GM12878 (cell line): ENCODE results near the gene AKR1A1. TPM values are rescaled to one million over a fixed set of nuclear protein-coding genes. Genes with fewer than 3 reads are reported as not detected.
"Not testable (repeated sequence)": the region's sequence is repeated elsewhere in the genome, so short reads cannot be mapped to it uniquely, and the experiment has no call there.

Source experiments
- ATAC-seq: fragments of 200-7000 bp; cut with Tn5 transposase; 3 replicates; pipeline ENCODE4 v1.9.1; 2020; ENCODE audit warnings: mild to moderate bottlenecking, moderate library complexity
- BruUV-seq: library from RNA; stranded (reverse); fragments of 400-500 nt; replicated peaks from 2 replicates; lab custom pipeline; 2021; lab: Mats Ljungman, UMichigan
- CTCF ChIA-PET: fragments of 300-600 bp; sonication (Branson Sonifier 250); formaldehyde crosslinking; extraction: SDS; loops from one replicate; lab custom pipeline; 2021; ENCODE audit warnings: inconsistent platforms; lab: Yijun Ruan, JAX
- POLR2A ChIA-PET: fragments of 350-600 bp; formaldehyde crosslinking; extraction: SDS; loops from one replicate; lab custom pipeline; 2021; ENCODE audit warnings: inconsistent platforms; lab: Charles Lee
- RAD21 ChIA-PET: fragments of 300-600 bp; sonication (Branson Sonifier 250); formaldehyde crosslinking; loops from one replicate; lab custom pipeline; 2023; ENCODE audit warnings: antibody characterized with exemption; ENCODE audit not compliant: unreplicated experiment; lab: Charles Lee
- SMC1A ChIA-PET: fragments of 300-600 bp; sonication (Branson Sonifier 250); formaldehyde crosslinking; loops from one replicate; lab custom pipeline; 2023; ENCODE audit not compliant: unreplicated experiment, uncharacterized antibody; lab: Charles Lee
- DNase-seq: peaks from one replicate; pipeline ENCODE4 v3.0.0-alpha.2; 2011; ENCODE audit warnings: low read depth, low spot score
- FAIRE-seq: peaks from 3 replicates; lab custom pipeline; 2011; peaks lifted over from hg19 to GRCh38; lab: Jason Lieb, UNC
- H2AFZ ChIP-seq: 2 replicates; pipeline ENCODE4 v1.6.0; 2011; ENCODE audit warnings: low read depth, low read length, control low read depth; ENCODE audit not compliant: control insufficient read depth
- H3K27ac ChIP-seq: 2 replicates; pipeline ENCODE4 v1.5.1; 2011; ENCODE audit warnings: control low read depth; ENCODE audit not compliant: control insufficient read depth, insufficient read depth
- H3K27me3 ChIP-seq, 2 experiments: replicated peaks in 1 of 2; 2 replicates each; pipeline versions ENCODE4 v1.6.0 to v1.6.1; 2011; ENCODE audit warnings: low read length in 1 of 2; ENCODE audit not compliant: control insufficient read depth in 2 of 2, insufficient read depth in 2 of 2
- H3K36me3 ChIP-seq, 2 experiments: 2 replicates each; pipeline ENCODE4 v1.5.1; 2011; ENCODE audit warnings: low read length in 1 of 2; ENCODE audit not compliant: control insufficient read depth in 2 of 2, insufficient read depth in 2 of 2
- H3K4me1 ChIP-seq: 2 replicates; pipeline ENCODE4 v1.6.1; 2011; ENCODE audit warnings: mild to moderate bottlenecking, low read length, moderate library complexity, mixed read lengths; ENCODE audit not compliant: control insufficient read depth, insufficient read depth
- H3K4me2 ChIP-seq: 2 replicates; pipeline ENCODE4 v1.6.0; 2011; ENCODE audit warnings: control low read depth; ENCODE audit not compliant: control insufficient read depth, insufficient read depth
- H3K4me3 ChIP-seq: fragments of 200-600 bp; sonication (generic); 2 replicates; pipeline ENCODE4 v1.5.1; 2016
- H3K79me2 ChIP-seq: 2 replicates; pipeline ENCODE4 v1.6.0; 2011; ENCODE audit warnings: low read length; ENCODE audit not compliant: control insufficient read depth, insufficient read depth
- H3K9ac ChIP-seq: 2 replicates; pipeline ENCODE4 v1.8.0; 2011; ENCODE audit warnings: low read length, control low read depth, mixed read lengths; ENCODE audit not compliant: control insufficient read depth, insufficient read depth
- H3K9me3 ChIP-seq: replicated peaks from 3 replicates; pipeline ENCODE4 v1.5.1; 2011; ENCODE audit warnings: mild to moderate bottlenecking, low read length; ENCODE audit not compliant: control insufficient read depth, insufficient read depth
- H4K20me1 ChIP-seq: 2 replicates; pipeline ENCODE4 v1.6.0; 2011; ENCODE audit not compliant: control insufficient read depth, insufficient read depth
- ESRRA ChIP-seq: IDR thresholded peaks from 2 replicates; pipeline ENCODE4 v1.6.1; 2012; ENCODE audit warnings: mild to moderate bottlenecking, low read length, improper control_type of control experiment
- ETV6 ChIP-seq, 2 experiments: fragments of 450-650 bp in 1 of 2; IDR thresholded peaks in 1 of 2; conservative IDR thresholded peaks in 1 of 2; 2 replicates each; pipeline ENCODE4 v1.6.1; 2014; ENCODE audit warnings: antibody characterized with exemption in 1 of 2, borderline replicate concordance in 1 of 2, low read depth in 1 of 2, mild to moderate bottlenecking in 1 of 2, moderate library complexity in 1 of 2
- MAX ChIP-seq: IDR thresholded peaks from 2 replicates; pipeline ENCODE4 v1.6.1; 2012; ENCODE audit warnings: low read depth, low read length, improper control_type of control experiment
- RAD51 ChIP-seq: fragments of 450-650 bp; IDR thresholded peaks from 2 replicates; pipeline ENCODE4 v1.6.1; 2016; ENCODE audit warnings: moderate library complexity, mild to moderate bottlenecking, inconsistent platforms
- SMAD5 ChIP-seq: IDR thresholded peaks from 2 replicates; pipeline ENCODE4 v1.6.1; 2016; ENCODE audit warnings: antibody characterized with exemption, low read depth
- SMC3 ChIP-seq: IDR thresholded peaks from 2 replicates; pipeline ENCODE4 v1.6.1; 2011; ENCODE audit warnings: low read length, improper control_type of control experiment, borderline replicate concordance
- TCF7 ChIP-seq: IDR thresholded peaks from 2 replicates; pipeline ENCODE4 v1.6.1; 2014; ENCODE audit warnings: antibody characterized with exemption, borderline replicate concordance
- ZBED1 ChIP-seq: IDR thresholded peaks from 2 replicates; pipeline ENCODE4 v1.6.1; 2016; ENCODE audit warnings: borderline replicate concordance
- WGBS: methylation state at CpG from one replicate; pipeline ENCODE4 v1.1.6; 2016; ENCODE audit warnings: low lambda C conversion rate; ENCODE audit not compliant: insufficient replicate concordance, insufficient coverage; ENCODE audit errors: missing lambda C conversion rate; 5-methylcytosine and 5-hydroxymethylcytosine counted together
- in situ Hi-C: fragments of 300-500 bp; cut with MboI; formaldehyde crosslinking; loops from 9 replicates; pipeline ENCODE4 v1.14.3; 2018; ENCODE audit warnings: mixed read lengths
- intact Hi-C: fragments of 100-400 bp; cut with micrococcal nuclease; formaldehyde crosslinking; loops from one replicate; pipeline ENCODE4 v1.14.2; 2022; ENCODE audit not compliant: unreplicated experiment
- polyA plus RNA-seq, 11 experiments: library from polyadenylated mRNA; depleted of rRNA in 4 of 11; unstranded in 6 of 11; stranded (reverse) in 5 of 11; fragments of >200 nt; fragmentation: Nextera tagmentation in 4 of 11; fragmentation: Illumina TruSeq in 1 of 11; extraction: Ambion mirVana in 4 of 11; extraction: Trizol in 1 of 11; gene quantifications; 1 replicate in 1 of 11; 2 replicates in 10 of 11; pipeline versions ENCODE4 v1.2.1 to v1.2.3, GENCODE V29; 2011 to 2016; ENCODE audit warnings: inconsistent platforms in 2 of 11, missing spikeins in 2 of 11, low read depth in 1 of 11
- total RNA-seq, 4 experiments: library from RNA; depleted of rRNA in 3 of 4; stranded (reverse); fragments of >200 nt in 3 of 4; fragmentation: Illumina TruSeq in 1 of 4; extraction: Trizol in 1 of 4; gene quantifications; 2 replicates each; pipeline versions ENCODE4 v1.2.1 to v1.2.3, GENCODE V29; 2013 to 2021
- TF ChIP-seq, protein P1 (sequence below): fragments of 450-650 bp; conservative IDR thresholded peaks from 2 replicates; pipeline ENCODE4 v1.6.1; 2017; ENCODE audit warnings: mild to moderate bottlenecking, moderate library complexity
- TF ChIP-seq, protein P2 (sequence below): fragments of 450-650 bp; IDR thresholded peaks from 2 replicates; pipeline ENCODE4 v1.6.1; 2017; ENCODE audit warnings: mild to moderate bottlenecking

Gene AKR1A1
- total and polyA plus RNA-seq, 10 of the 15 experiments (the other 5 are each of a cell fraction or from before 2014, with no cell fraction given), result 187 to 335 (median 241) TPM

DNA sequence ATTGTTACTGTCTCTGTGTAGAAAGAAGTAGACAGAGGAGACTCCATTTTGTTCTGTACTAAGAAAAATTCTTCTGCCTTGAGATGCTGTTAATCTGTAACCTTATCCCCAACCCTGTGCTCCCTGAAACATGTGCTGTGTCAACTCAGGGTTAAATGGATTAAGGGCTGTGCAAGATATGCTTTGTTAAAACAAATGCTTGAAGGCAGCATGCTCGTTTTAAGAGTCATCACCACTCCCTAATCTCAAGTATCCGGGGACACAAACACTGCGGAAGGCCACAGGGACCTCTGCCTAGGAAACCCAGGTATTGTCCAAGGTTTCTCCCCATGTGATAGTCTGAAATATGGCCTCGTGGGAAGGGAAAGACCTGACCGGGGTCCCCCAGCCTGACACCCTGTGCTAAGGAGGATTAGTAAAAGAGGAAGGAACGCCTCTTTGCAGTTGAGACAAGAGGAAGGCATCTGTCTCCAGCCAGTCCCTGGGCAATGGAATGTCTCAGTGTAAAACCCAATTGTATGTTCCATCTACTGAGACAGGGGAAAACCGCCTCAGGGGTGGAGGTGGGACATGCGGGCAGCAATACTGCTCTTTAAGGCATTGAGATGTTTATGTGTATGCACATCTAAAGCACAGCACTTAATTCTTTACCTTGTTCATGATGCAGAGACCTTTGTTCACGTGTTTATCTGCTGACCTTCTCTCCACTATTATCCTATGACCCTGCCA is 36.9 kb upstream of the AKR1A1 start:
- TSS peak; percentile 4 for BruUV-seq
- FAIRE-seq, H3K4me3 ChIP-seq, H3K4me2 ChIP-seq, H3K4me1 ChIP-seq, H3K27me3 ChIP-seq, H3K9ac ChIP-seq, in situ Hi-C loops, H2AFZ ChIP-seq, DNase-seq, ATAC-seq, H4K20me1 ChIP-seq, H3K27ac ChIP-seq, H3K9me3 ChIP-seq: not testable (repeated sequence)
- SMC1A ChIA-PET, result interaction anchor here (0.7 to 5.6 kb wide), 13 partner anchors 13 to 154 kb away, joined by 3 to 114 read pairs (median 6); partner anchors contain the start of genes AKR1A1, CCDC163, MMACHC and NASP
- RAD21 ChIA-PET, result interaction anchor here (0.6 to 3.7 kb wide), 6 partner anchors 14 to 64 kb away, joined by 4 to 58 read pairs (median 6); partner anchors contain the start of genes AKR1A1, CCDC163 and MMACHC
- H3K79me2 ChIP-seq, result peaks cover 22% of the 10 kb centered on the region
- H3K36me3 ChIP-seq, result peaks cover 21 to 46% of the 10 kb centered on the region in 2 experiments
- CTCF ChIA-PET, result interaction anchor here (1.1 to 4.5 kb wide), 17 partner anchors 8 to 154 kb away, joined by 3 to 212 read pairs (median 10); partner anchors contain the start of genes AKR1A1, CCDC163, CCDC17 and MMACHC
- POLR2A ChIA-PET, result interaction anchor here (1.0 to 1.7 kb wide), 3 partner anchors 54 to 71 kb away, joined by 3 to 4 read pairs (median 4); no protein-coding TSS in a partner anchor
- WGBS, result 79% methylated on average over 8 of the region's 9 CpGs
- intact Hi-C loops, result loop anchor here (10.0 kb wide), 1 partner anchor 371 kb away; no protein-coding TSS in a partner anchor

DNA sequence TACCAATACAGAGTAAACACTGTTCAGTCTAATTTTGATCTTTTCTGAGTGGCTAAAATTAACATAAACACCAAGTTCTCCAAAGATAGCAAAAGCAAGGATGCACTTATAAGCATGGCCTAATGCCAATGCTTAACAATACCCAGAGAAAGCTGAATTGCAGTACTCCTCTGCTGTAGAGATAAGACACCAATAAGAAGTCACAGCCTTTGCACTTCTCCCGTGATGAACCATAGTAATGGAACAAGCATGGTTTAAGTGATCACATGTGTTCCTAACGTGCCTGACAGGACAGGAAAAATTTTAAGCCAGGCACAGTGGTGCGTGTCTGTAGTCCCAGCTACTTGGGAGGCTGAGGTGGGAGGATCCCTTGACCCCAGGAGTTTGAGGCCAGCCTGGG is 34.6 kb upstream of the AKR1A1 start:
- Histone ChIP-seq H3K4me1 (0 out of 2 replicates have a peak, but pooled peaks cover 6% of the 10 kb centered on the region), H3K27me3 (no peaks in the 10 kb centered on the region), H3K4me3 (no peak overlapping the region), H3K27ac (no peak overlapping the region), H3K9me3 (no peaks in the 10 kb centered on the region), H3K4me2 (no peak overlapping the region), H2AFZ (no peak overlapping the region), H3K36me3 (peaks cover 14 to 35% of the 10 kb centered on the region in 2 experiments), H4K20me1 (no peaks in the 10 kb centered on the region), H3K9ac (no peak overlapping the region), H3K79me2 (peaks cover 43% of the 10 kb centered on the region)
- intact Hi-C loops (loop anchor here (10.0 kb wide), 1 partner anchor 369 kb away; no protein-coding TSS in a partner anchor), in situ Hi-C loops (no loop called here)
- SMC1A ChIA-PET, result interaction anchor here (1.6 to 5.6 kb wide), 4 partner anchors 15 to 65 kb away, joined by 6 to 56 read pairs (median 30); partner anchors contain the start of genes AKR1A1, CCDC163 and MMACHC
- ATAC-seq (no peak), FAIRE-seq (no peak), DNase-seq (no peak)
- no TSS peak for BruUV-seq
- RAD21 ChIA-PET, result interaction anchor here (0.6 to 4.6 kb wide), 5 partner anchors 10 to 53 kb away, joined by 3 to 37 read pairs (median 4); partner anchors contain the start of gene AKR1A1
- CTCF ChIA-PET, result interaction anchor here (0.7 to 5.6 kb wide), 6 partner anchors 10 to 70 kb away, joined by 3 to 89 read pairs (median 4); no protein-coding TSS in a partner anchor
- POLR2A ChIA-PET, result interaction anchor here (1.7 to 9.5 kb wide), 3 partner anchors 14 to 54 kb away, joined by 4 to 105 read pairs (median 5); partner anchors contain the start of gene AKR1A1
- WGBS, result 62% methylated on average over 3 of the region's 3 CpGs
- TF ChIP-seq MAX (no peak), RAD51 (no peak), ZBED1 (no peak), SMC3 (no peak), SMAD5 (no peak), ESRRA (no peak), TCF7 (no peak), ETV6 (conservative IDR thresholded peaks at IDR 0.05 in 1 of 2, IDR thresholded peaks at IDR 0.05 in 1 of 2; ENCODE audit: borderline replicate concordance in 1 of 2, low read depth in 1 of 2) (no peak)
- TF ChIP-seq, protein P1, sequence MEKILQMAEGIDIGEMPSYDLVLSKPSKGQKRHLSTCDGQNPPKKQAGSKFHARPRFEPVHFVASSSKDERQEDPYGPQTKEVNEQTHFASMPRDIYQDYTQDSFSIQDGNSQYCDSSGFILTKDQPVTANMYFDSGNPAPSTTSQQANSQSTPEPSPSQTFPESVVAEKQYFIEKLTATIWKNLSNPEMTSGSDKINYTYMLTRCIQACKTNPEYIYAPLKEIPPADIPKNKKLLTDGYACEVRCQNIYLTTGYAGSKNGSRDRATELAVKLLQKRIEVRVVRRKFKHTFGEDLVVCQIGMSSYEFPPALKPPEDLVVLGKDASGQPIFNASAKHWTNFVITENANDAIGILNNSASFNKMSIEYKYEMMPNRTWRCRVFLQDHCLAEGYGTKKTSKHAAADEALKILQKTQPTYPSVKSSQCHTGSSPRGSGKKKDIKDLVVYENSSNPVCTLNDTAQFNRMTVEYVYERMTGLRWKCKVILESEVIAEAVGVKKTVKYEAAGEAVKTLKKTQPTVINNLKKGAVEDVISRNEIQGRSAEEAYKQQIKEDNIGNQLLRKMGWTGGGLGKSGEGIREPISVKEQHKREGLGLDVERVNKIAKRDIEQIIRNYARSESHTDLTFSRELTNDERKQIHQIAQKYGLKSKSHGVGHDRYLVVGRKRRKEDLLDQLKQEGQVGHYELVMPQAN, result no peak
- TF ChIP-seq, protein P2, sequence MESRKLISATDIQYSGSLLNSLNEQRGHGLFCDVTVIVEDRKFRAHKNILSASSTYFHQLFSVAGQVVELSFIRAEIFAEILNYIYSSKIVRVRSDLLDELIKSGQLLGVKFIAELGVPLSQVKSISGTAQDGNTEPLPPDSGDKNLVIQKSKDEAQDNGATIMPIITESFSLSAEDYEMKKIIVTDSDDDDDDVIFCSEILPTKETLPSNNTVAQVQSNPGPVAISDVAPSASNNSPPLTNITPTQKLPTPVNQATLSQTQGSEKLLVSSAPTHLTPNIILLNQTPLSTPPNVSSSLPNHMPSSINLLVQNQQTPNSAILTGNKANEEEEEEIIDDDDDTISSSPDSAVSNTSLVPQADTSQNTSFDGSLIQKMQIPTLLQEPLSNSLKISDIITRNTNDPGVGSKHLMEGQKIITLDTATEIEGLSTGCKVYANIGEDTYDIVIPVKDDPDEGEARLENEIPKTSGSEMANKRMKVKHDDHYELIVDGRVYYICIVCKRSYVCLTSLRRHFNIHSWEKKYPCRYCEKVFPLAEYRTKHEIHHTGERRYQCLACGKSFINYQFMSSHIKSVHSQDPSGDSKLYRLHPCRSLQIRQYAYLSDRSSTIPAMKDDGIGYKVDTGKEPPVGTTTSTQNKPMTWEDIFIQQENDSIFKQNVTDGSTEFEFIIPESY, result no peak
